Measurements from ENCODE around the gene GNG12.

GNG12 gene

DNA sequence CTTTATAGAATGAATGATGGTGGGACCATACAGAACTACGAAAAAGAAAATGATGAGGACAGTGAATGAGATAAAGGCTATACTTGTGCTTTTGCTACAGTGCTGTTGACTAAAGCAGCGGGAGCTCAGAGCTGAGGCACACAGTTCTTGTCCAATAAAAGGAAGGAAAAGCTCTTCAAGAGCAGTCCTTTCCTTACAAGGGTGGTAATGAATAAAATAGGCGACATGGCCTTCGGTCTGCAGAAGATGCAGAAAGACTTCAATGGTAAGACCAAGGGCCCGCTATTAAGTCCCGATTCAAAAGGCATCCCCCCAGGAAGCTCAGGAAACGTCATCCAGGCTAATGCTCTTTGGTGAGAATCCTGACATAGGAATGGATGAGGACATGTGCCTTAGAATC lies 44.4 kb downstream of the GNG12 start:
- DNase-seq (ENCODE audit: low spot score), result no peak
- TF ChIP-seq, protein P1, sequence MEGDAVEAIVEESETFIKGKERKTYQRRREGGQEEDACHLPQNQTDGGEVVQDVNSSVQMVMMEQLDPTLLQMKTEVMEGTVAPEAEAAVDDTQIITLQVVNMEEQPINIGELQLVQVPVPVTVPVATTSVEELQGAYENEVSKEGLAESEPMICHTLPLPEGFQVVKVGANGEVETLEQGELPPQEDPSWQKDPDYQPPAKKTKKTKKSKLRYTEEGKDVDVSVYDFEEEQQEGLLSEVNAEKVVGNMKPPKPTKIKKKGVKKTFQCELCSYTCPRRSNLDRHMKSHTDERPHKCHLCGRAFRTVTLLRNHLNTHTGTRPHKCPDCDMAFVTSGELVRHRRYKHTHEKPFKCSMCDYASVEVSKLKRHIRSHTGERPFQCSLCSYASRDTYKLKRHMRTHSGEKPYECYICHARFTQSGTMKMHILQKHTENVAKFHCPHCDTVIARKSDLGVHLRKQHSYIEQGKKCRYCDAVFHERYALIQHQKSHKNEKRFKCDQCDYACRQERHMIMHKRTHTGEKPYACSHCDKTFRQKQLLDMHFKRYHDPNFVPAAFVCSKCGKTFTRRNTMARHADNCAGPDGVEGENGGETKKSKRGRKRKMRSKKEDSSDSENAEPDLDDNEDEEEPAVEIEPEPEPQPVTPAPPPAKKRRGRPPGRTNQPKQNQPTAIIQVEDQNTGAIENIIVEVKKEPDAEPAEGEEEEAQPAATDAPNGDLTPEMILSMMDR (IDR thresholded peaks at IDR 0.05; ENCODE audit: borderline replicate concordance, control extremely low read depth, extremely low read depth, insufficient read depth, missing control alignments), result no peak
- in situ Hi-C loops (cut with MboI; ENCODE audit: low sequenced_read_pairs, unreplicated experiment), result no loop called here

DNA sequence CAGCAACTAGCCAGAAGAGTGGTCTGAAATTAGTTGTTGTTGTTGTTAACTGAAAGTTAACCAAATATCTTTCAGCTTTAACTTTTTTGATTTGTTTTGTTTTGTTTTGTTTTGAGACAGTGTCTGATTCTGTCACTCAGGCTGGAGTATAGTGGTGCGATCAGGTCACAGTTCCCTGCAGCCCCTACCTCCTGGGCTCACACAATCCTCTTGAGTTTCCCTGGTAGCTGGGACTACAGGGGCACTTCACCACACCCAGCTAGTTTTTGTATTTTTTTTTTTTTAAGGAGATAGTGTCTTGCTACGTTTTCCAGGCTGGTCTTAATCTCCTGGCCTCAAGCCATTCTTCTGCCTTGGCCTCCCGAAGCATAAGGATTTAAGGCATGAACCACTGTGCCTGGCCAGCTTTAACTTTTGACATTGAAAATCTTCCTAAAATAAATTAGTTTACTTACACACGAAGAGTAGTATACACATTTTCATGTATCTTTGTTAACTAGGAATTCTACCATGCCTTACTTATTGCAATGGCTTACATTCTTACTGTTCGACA lies 45.0 kb downstream of the GNG12 start:
- TF ChIP-seq, protein P1 (IDR thresholded peaks at IDR 0.05; ENCODE audit: borderline replicate concordance, control extremely low read depth, extremely low read depth, insufficient read depth, missing control alignments), result no peak
- DNase-seq (ENCODE audit: low spot score), result no peak
- in situ Hi-C loops (cut with MboI; ENCODE audit: low sequenced_read_pairs, unreplicated experiment), result no loop called here

DNA sequence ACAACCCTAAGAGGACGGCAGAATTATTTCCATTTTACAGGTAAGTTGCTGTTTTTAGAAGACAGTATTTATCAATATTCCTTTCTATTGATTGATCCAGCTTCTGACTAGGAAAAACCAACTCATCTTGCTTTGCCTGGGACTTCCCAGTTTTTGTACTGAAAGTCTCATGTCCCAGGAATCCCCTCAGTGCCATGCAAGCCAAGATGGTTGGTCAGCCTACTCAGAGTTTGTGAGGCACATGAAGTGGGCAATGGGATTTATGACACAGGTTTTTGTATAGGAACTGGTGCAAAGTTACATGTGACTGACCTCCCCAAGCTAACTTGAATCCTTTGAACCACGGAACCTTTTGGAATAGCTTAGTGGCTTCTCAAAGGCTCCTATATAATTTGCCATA lies 45.5 kb downstream of the GNG12 start:
- DNase-seq (ENCODE audit: low spot score), result no peak
- TF ChIP-seq, protein P1 (IDR thresholded peaks at IDR 0.05; ENCODE audit: borderline replicate concordance, control extremely low read depth, extremely low read depth, insufficient read depth, missing control alignments), result no peak
- in situ Hi-C loops (cut with MboI; ENCODE audit: low sequenced_read_pairs, unreplicated experiment), result no loop called here

DNA sequence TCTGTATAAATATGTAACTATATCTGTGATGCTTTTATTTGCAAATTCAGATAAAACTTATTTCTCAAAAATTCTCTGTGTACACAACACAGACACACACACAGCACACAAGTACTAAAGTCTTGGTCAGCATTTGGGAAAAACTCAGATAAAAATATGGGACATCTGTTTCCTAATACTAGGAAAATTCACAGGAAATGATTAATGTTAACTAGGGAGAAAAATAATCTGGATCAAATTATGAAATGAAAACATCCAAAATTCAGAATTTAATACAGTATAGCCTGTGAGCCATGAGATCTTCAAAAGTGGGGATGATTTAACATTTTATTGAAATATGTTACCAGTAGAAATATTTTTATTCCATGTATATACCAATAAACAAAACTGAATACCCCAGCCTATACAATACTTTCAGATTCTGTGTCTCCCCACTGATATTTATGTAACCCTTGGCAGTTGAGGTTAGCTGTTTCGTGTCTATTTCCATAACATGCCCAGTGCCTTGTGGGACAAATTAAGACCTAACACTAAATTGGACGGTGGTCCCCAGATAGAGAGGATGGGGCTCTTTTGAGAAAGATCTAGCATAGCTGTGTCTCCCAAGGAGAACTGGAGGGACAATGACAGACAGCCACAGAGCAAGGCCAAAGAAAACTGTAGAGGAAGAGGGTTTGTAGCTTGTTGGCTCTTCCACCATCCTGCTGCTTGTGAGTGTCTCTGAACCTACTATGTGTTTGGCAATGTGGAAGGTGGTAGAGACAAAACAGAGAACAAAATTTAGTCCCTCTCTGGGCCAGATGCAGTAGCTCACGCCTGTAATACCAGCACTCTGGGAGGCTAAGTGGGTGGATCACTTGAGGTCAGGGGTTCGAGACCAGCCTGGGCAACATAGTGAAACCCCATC lies 47.2 kb downstream of the GNG12 start:
- in situ Hi-C loops (cut with MboI; ENCODE audit: low sequenced_read_pairs, unreplicated experiment), result no loop called here
- DNase-seq (ENCODE audit: low spot score), result no peak
- TF ChIP-seq, protein P1 (IDR thresholded peaks at IDR 0.05; ENCODE audit: borderline replicate concordance, control extremely low read depth, extremely low read depth, insufficient read depth, missing control alignments), result no peak

DNA sequence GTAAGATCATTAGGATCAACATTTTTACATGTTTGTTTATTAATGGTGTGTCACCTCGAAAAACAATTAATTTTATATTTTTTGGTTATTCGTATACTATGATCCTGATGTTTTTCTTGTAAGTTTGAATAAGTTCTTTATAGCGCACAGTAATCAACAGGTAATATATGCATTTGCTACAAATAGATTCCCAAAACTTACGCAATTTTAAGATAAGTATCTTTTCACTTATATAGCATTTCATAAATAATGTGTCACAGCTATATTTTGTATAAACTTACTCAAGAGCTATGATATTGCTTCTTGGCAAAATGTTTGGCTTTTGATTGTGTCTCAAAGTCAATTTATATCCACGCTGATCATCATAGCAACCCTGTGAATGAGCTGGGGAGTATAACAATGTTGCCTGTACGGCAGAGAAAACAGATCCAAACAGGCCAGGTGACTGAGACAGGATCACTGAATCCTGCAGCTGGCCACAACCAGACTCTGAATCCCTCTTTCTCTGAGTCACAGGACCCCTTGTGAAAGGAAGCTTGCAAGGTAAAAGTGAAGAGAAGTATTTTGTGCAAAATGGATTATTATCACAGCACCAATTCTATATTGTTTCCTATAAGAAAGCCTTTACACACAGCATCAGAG lies 48.6 kb downstream of the GNG12 start:
- TF ChIP-seq, protein P1 (IDR thresholded peaks at IDR 0.05; ENCODE audit: borderline replicate concordance, control extremely low read depth, extremely low read depth, insufficient read depth, missing control alignments), result no peak
- in situ Hi-C loops (cut with MboI; ENCODE audit: low sequenced_read_pairs, unreplicated experiment), result no loop called here
- DNase-seq (ENCODE audit: low spot score), result no peak

DNA sequence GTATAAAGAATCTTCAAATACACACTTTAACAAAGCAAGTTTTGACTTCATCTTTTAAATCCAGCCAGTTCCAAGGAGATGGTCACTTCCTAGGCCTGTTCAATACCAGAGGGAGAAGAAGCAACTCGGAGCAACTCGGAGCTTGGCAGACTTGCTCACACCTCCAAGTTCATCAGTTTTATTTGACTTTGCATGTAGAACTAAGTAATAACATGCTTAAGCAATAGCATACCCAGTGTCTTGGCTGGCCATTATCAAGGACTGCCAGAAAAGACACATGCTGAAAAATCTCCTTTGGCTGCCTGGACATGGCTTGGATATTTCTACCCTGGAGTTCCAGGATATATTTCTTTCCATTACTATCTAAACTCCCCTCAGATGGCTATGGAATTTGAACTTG lies 52.6 kb downstream of the GNG12 start:
- no peak for DNase-seq (ENCODE audit: low spot score)
- TF ChIP-seq, protein P1 (IDR thresholded peaks at IDR 0.05; ENCODE audit: borderline replicate concordance, control extremely low read depth, extremely low read depth, insufficient read depth, missing control alignments), result no peak
- in situ Hi-C loops (cut with MboI; ENCODE audit: low sequenced_read_pairs, unreplicated experiment), result no loop called here
